ENCODE measurements around the gene ARVCF.
A peak's percentile ranks its signal among the peaks of the same experiment; 100 is the strongest.

DNA sequence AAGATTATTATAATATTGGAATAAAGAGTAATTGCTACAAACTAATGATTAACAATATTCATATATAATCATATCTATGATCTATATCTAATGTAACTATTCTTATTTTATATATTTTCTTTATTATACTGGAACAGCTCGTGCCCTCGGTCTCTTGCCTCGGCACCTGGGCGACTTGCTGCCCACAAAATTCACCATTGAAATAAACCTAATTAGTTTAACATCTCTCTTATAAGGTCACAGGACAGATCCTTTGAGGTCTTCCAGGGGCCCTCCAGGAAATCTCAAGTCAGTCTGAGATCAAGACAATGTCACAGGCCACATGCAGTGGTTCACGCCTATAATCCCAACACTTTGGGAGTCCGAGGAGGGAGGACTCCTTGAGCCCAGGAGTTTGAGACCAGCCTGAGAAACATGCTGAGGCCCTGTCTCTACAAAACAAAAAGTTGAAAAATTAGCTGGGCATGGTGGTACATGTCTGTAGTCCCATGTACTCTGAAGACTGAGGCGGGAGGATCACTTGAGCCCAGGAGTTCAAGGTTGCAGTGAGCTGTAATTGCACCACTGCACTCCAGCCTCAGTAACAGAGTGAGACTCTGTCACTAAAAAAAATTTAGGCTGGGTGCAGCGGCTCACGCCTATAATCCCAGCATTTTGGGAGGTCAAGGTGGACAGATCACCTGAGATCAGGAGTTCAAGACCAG, 68.4 kb downstream of the ARVCF start:
- TF ChIP-seq, protein P1, sequence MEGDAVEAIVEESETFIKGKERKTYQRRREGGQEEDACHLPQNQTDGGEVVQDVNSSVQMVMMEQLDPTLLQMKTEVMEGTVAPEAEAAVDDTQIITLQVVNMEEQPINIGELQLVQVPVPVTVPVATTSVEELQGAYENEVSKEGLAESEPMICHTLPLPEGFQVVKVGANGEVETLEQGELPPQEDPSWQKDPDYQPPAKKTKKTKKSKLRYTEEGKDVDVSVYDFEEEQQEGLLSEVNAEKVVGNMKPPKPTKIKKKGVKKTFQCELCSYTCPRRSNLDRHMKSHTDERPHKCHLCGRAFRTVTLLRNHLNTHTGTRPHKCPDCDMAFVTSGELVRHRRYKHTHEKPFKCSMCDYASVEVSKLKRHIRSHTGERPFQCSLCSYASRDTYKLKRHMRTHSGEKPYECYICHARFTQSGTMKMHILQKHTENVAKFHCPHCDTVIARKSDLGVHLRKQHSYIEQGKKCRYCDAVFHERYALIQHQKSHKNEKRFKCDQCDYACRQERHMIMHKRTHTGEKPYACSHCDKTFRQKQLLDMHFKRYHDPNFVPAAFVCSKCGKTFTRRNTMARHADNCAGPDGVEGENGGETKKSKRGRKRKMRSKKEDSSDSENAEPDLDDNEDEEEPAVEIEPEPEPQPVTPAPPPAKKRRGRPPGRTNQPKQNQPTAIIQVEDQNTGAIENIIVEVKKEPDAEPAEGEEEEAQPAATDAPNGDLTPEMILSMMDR (IDR thresholded peaks at IDR 0.05), result peak in 1 of 6 experiments; percentile 22
- no peak for TF ChIP-seq POLR2A (IDR thresholded peaks at IDR 0.05)
